Stimulated activated CD8-positive, alpha-beta memory T cell treated with anti-CD3 and anti-CD28 coated beads, Interleukin-4, amount 100 ng/mL, for 4 hours (primary cell): ENCODE results near the gene KRT7.
"Not testable (repeated sequence)": the region's sequence is repeated elsewhere in the genome, so short reads cannot be mapped to it uniquely, and the experiment has no call there.

Source experiments
- DNase-seq, 2 donors: peaks; one replicate each; pipeline ENCODE4 v3.0.0-alpha.2; 2020; ENCODE audit warnings: low read depth in 2 of 2, low spot score in 1 of 2

The KRT7 gene

DNA sequence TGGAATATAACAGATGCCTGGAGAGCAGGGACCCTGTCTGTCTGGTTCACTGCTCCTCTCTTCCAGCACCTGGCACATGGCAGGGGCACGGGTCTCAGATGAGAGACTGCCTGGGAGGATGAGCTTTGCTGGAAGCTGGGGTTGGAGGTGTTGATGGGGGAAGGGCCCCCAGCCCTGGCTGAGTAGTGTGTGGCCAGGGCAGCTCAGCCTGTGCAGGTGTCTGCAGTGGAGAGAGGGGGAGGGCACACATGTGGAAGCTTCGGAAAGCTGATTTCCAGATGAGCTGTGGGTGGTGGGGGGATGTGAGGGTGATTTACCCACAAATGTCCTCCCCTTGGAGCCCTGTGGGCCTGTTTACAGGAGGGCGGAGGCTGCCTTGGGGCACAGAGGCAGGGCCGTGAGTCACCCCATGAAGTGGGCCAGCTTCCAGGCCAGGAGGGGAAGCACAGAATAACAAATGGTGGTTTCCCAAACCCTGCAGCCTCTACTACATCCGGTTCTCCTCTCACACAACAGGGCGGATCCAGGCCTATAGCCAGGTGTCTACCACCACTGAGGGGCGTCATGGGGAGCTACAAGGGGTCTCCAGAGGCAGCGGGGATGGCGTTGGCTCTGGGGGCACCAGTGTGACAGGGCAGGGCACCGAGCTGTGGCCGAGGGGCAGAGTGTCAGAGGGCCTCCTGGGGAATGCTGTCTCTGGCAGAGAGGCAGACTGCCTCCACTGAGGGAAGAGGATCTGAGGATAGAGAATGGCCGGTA, 11.0 kb downstream of the KRT7 start:
- DNase-seq, result peak; percentile 32 to 38

DNA sequence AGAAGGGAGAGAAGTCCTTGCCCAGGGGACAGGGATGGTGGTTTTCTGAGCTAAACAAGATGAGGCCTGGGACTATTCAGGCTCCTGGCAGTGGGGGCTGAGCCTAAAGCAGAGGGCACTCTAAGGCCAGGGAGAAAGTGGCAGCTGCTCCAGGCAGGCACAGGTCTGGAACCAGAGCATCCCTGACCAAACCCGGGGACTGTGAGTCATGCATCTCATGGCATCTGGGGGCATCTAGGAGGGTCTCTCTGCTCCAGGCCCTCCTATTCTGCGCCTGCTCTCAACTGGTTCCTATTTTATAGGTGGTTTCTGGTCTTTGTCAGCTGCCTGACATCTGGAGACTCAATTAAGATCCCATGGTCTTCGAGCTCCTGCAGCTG, 11.6 kb downstream of the KRT7 start:
- DNase-seq, result no peak

DNA sequence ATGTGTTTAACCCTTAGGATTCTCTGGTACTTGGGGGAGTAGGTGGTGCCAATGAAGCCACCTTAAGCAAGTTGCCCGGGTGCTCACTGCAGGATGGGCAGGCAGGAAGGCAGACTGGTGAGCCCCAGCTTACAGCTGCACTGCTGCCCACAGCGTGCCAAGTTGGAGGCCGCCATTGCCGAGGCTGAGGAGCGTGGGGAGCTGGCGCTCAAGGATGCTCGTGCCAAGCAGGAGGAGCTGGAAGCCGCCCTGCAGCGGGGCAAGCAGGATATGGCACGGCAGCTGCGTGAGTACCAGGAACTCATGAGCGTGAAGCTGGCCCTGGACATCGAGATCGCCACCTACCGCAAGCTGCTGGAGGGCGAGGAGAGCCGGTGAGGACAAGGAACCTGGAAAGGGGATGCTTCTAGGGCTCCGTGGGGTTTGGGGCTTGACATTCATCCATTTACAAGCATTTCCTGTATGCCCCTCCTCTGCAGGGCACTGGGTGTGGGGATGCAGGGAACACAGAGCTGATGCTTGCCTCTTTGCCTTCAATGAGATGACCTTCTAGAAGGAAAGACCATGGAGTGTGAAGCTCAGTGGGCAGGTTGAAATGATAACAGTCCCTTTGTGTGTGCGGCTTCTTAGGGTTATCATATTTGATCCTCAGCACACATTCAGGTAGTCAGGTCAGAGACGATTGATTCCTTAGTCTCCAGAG, 12.4 kb downstream of the KRT7 start:
- no peak for DNase-seq

DNA sequence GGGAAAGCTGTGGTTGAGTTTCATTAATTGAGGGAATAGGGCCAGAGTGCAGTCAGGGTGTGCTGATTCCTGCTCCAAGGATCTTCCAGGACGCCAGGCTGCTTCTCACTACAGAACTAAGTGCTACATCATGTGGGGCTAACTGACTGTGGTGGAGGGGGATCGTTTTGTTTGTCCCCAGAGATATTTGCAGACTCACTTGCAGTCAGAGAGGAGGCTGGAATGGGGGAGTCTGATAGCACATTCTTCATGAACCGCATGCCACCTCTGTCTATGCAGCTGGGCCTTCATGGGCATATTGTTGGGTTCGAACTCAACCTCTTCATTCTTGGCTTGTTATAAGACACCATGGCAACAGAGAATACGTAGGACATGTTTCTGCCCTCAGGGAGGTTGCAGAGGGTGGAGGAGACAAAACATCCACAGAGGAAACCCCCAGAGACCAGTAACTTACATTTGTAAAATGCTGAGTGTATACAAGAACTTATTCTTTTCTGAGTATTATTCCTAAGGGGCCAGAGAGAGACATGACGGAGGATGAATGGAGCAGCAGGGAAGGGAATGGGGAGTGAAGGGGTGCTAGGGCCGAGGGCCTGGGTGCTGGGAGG, 13.0 kb downstream of the KRT7 start:
- no peak for DNase-seq

DNA sequence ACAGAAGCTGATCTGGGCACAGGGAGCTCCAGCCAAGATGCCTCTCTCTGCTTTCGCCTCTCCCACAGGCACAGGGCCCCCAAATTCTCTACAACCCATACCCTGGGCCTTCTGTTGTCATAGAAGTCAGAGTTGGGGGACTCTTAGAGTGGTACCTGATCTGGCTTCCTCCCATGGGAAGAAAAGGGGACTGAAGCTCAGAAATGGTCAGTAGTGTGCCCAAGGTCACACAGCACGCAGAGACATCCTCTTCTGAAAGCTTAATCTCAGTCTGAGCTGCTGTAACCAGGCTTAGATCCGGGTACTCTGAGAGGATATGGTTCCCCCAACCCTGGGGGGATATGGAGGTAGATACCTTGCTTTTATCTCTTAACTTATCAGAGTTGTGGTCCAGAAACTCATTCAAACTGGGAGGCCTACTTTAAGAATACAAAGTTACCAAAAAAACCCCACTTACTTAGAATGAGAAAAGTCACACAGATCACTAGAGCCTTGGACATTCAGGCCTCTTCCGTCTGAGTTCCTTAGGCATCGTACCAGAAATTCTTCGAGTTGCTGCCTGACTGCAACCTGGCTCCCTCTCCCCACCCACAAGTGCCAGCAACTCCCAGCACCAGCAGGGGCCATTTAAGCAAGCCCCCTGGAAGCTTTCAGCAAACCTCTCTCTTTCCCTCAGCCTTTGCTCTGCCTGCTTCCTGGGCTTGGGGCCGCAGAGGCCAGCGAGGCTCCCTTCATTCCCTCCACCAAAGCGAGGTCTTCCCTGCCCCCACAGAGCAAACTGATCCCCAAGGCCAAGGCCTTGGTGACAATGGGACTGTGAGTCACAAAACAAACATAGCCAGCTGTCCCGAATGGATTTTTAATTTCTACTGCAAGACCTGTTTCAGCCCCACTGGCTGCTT, 13.9 kb downstream of the KRT7 start:
- DNase-seq, result no peak

GRCh38 chr12:52247622-52248540, 14.8 kb downstream of the KRT7 start:
- DNase-seq, result no peak

GRCh38 chr12:52248541-52249461, 15.8 kb downstream of the KRT7 start:
- DNase-seq, result no peak

DNA sequence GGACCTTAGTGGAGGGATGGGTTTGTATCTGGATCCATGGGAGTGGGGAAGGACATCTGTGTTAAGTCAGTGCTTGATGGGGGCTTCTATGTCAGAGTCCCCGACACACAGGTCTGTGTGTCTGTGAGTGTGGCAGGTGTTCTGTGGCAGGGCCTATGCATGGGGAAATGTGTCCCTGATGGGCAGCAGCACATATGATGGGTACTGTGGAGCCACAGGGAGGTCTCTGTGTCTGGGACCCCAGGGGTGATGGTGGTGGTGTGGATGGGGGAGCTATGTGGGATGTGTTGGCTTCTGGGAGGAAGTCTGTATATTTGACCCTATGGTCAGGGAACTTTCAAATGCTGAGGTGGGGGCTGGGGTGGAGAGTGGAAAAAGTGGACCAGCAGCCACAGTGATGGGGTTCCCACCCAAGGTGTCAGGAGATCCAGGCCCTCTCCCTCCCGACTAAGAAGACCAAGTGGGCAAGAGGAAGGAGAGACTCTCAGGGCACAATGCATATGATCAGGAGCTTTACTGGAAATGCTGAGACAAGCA, 16.5 kb downstream of the KRT7 start:
- no peak for DNase-seq

- no peak for DNase-seq
These were observed 17.3 kb downstream of the KRT7 start for GRCh38 chr12:52250048-52250990.

- DNase-seq, result no peak
These were observed 18.5 kb downstream of the KRT7 start for GRCh38 chr12:52251367-52252051.

DNA sequence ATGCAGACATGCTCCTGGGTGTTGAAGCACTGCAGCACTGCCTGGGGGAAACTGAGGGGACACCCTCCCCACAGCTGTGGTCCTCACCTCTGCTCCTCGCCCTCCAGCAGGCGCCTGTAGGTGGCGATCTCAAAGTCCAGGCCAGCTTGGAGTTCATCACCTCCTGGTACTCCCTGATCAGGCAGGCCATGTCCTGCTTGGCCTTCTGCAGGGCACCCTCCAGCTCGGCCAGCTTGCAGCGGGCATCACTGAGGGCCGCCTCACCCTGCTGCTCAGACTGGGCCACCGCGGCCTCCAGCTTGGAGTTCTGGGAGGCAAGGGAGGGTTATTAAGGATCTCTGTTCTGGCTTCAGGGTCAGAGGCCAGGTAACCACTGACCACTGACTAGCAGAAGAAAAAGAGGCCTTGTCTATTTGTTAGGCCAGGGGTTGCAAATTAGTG, 19.2 kb downstream of the KRT7 start:
- DNase-seq, result not testable (repeated sequence)

GRCh38 chr12:52252728-52253343, 19.8 kb downstream of the KRT7 start:
- DNase-seq, result no peak

- no peak for DNase-seq
These were observed 20.5 kb downstream of the KRT7 start for GRCh38 chr12:52253391-52254179.

DNA sequence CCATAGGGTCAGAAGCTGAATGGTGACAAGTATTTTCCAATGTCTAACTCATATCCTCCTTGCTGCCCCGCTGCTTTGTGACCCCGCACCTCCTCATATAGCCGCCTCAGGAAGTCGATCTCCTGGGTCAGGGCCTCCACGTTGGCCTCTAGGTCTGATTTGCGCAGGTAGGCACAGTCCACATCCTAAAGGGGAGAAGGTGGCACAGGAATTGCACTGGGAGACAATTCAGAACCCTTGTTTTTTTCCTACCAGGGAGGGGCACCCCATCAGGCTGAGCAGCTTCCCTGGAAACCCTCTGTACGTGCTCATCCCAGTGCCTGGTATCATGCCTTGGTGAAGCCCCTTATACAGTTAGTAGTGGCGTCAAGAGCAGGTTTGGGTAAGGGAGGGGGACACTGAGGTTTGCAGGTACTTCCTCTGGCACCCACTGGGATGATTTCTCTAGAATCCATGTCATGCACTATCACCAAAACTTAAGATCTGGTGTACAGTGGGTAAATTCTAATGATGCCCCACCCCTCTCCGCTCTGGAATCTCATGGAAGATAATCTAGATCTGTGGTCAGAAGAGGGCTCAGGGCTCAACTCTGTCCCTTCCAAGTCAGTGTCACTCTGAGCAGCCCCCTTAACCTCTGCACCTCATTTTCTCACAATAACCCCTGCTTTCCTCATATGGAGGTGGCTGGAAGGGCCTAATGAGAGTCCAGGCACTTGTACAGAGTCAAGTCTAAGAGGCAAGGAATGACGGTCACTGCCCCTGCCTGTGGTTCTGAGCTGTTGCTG, 21.3 kb downstream of the KRT7 start:
- no peak for DNase-seq
